T-helper 9 cell (primary cell): ENCODE results near the gene ERAL1.
A peak's percentile ranks its signal among the peaks of the same experiment; 100 is the strongest.
"Not testable (repeated sequence)": the region's sequence is repeated elsewhere in the genome, so short reads cannot be mapped to it uniquely, and the experiment has no call there.

Experiments used
- DNase-seq: peaks from one replicate; pipeline ENCODE4 v3.0.0-alpha.2; 2020

The ERAL1 gene

DNA sequence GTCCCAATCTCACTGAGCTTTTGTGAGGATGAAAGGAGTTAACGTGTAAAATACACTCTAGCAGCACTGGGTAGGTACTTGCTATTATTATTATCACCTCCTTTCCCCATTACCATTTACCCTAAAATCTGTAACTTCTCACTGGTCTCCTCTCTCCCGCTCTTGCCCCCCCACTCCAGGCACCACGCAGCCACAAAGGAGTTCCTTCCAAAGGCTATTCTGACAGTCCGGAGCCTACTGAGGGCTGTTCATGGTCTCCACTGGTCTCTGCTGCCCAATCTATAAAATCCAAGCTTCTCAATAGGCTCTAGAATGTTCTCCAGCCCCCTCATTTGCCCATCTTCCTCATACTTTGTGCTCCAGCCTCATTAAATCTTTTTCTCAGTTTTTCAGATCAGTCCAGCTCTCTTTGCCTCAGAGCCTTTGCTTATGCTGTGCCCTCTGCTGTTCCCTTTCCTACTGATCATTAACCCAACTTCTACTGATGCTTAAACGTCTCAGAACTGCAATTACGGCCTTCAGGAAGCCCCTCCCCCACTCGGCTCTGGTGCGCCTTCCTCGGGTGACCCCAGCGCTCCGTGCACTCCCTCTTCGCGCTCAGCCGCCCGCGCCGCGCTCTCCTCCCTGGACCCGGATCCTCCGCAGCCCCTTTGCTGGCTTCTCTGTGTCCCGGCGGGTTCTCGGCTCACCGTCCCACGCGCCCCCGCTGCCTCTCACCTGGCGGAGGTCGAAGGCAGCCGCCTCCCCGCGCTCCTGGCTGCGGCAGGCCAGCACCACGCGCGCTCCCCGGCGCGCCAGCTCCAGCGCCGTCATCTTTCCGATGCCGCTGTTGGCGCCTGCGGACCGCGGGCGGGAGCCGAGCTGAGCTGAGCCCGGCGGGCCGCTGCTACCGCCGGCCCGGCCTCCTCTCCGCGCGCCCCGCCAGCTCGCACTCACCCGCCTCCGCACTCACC is 47.3 kb downstream of the ERAL1 start:
- DNase-seq, result peak; percentile 39

- DNase-seq, result peak; percentile 96
Measured at GRCh38 chr17:28902819-28903545, 48.2 kb downstream of the ERAL1 start, which contains the start of gene DHRS13. Gene DHRS13 (minus strand): TSS chr17:28903079. CDS start chr17:28902944, 135 bp downstream.

DNA sequence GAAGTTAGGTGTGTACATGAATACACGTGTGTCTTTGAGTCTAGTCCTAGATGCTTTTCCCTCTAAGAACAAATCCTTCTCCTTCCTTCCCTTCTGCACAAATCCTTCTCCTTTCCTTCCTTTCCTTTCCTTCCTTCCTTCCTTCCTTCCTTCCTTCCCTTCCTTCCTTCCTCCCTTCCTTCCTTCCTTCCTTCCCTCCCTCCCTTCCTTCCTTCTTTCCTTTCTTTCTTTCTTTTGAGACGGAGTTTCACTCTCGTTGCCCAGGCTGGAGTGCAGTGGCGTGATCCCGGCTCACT is 48.7 kb downstream of the ERAL1 start:
- DNase-seq, result not testable (repeated sequence)

DNA sequence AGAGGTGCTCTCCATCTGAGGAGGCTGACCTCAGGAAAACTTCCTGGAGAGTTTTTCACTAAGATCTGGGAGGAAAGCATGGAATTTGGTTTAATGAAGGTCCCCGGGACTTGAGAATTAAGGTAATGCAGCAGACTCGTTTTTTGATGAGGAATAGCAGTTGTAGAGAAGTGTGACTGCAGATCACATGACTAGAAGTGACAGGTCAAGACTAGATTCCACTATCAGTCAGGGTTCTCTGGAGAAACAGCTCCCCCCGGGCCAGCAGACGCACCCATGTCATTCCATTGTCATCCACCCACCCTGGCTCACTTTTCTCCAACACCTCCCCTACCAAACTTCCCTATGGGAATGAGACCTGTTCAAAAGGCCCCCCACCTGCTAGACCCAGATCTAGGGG is 50.0 kb downstream of the ERAL1 start:
- DNase-seq, result no peak

DNA sequence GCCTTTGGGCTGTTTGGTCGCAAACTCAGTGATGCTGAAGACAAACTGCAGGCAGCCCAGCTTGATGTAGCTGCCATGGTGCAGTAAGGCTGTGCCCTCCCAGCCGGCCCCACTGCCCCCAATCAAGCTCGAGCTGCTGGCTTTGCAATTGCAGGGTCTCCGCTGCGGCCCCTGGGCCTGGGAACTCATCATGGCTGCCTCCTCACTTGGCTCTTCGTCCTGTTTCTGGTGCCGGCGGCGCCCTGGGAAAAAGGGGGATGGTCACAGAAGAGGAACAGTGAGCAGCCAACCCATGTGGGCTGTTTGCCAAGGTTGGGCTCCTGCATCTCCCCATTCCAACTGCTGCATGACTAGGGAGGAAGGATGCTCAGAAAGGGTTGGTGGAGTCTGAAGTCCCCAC is 51.5 kb downstream of the ERAL1 start:
- DNase-seq, result no peak

- no peak for DNase-seq
Measured at GRCh38 chr17:28906706-28907438, 52.1 kb downstream of the ERAL1 start.

DNA sequence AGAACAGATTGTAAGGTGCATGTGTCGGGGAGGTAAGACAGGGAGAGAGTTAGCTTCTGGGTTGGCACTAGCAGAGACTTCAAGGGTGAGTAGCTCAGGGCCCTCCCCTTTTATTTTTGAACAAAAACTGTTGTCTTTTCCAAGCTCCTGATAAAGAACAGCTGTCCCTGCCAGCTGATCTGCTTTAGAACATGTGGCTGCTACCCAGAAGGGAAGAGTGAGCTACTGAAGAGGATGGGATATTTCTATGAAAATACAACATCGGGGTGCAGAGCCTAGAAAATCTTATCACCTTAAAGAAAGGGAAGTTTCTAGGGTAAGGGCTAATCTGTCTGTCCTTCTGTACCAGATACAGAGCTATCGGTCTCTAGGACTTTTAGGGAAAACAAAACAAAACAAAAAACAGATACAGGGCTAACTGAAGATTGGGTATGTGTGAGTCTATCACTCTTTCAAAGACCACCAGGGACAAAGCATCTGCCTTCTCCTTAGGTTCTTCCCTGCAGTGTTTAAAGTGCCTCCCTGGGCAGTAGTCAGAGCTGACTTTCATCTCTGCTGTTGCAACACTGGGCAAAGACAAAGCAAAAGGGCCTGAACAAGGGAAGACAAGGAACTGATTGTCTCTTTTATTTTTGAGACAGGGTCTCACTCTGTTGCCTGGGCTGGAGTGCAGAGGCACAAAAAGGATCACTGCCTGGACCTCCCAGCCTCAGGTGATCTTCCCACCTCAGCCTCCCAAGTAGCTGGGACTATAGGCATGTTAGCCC is 53.1 kb downstream of the ERAL1 start:
- no peak for DNase-seq

DNA sequence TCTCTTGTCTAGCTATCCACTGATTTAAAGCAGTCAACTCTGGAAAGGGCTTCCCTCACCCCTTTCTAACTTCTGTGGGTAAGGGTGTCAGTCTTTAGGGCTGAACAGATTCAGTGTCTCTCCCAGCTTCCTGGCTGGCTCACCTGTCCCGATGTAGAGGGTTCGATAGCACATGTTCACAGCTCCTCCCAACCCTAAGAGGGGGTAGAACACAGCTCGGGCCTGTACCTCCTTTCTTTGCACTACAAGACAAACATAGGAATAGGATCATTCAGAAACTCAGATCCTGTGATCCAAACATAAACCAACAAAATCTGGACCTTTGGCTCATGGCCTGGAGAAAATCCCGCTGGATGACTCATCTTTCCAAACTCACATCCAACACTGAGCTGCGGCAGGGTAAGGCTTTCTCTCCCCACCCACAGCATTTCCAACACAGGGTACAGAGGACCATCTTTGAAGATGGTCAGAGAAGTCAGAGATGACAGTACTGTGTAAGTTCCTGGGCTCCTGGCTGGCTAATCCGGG is 53.9 kb downstream of the ERAL1 start:
- no peak for DNase-seq

- DNase-seq, result no peak
Measured at GRCh38 chr17:28910534-28910933, 55.7 kb downstream of the ERAL1 start.
